Fibroblast of villous mesenchyme (primary cell): ENCODE data around the gene TIMD4. TPM values are rescaled to one million over a fixed set of nuclear protein-coding genes. Genes with fewer than 3 reads are reported as not detected.
"Not testable (repeated sequence)": the region's sequence is repeated elsewhere in the genome, so short reads cannot be mapped to it uniquely, and the experiment has no call there.

Source experiments
- DNase-seq: peaks from one replicate; pipeline ENCODE4 v3.0.0-alpha.2; 2010; ENCODE audit warnings: low read depth
- H3K4me3 ChIP-seq: 2 replicates; pipeline ENCODE4 v1.5.1; 2011; ENCODE audit warnings: low read depth, mild to moderate bottlenecking, low read length
- total RNA-seq: library from RNA; depleted of rRNA; stranded (reverse); fragments of >200 nt; gene quantifications from 2 replicates; pipeline ENCODE4 v1.2.3, GENCODE V29; 2012
- TF ChIP-seq, protein P1 (sequence below): IDR thresholded peaks from 2 replicates; pipeline ENCODE4 v1.5.1; 2012; ENCODE audit warnings: low read depth, mild to moderate bottlenecking, low read length; ENCODE audit not compliant: insufficient read depth

Gene TIMD4
- total RNA-seq, 1 donor, result not detected

- no peak for DNase-seq
- no peak overlapping the region for H3K4me3 ChIP-seq
- TF ChIP-seq, protein P1, sequence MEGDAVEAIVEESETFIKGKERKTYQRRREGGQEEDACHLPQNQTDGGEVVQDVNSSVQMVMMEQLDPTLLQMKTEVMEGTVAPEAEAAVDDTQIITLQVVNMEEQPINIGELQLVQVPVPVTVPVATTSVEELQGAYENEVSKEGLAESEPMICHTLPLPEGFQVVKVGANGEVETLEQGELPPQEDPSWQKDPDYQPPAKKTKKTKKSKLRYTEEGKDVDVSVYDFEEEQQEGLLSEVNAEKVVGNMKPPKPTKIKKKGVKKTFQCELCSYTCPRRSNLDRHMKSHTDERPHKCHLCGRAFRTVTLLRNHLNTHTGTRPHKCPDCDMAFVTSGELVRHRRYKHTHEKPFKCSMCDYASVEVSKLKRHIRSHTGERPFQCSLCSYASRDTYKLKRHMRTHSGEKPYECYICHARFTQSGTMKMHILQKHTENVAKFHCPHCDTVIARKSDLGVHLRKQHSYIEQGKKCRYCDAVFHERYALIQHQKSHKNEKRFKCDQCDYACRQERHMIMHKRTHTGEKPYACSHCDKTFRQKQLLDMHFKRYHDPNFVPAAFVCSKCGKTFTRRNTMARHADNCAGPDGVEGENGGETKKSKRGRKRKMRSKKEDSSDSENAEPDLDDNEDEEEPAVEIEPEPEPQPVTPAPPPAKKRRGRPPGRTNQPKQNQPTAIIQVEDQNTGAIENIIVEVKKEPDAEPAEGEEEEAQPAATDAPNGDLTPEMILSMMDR, result no peak
Measured at GRCh38 chr5:156971848-156972525, 9.0 kb upstream of the TIMD4 start.

DNA sequence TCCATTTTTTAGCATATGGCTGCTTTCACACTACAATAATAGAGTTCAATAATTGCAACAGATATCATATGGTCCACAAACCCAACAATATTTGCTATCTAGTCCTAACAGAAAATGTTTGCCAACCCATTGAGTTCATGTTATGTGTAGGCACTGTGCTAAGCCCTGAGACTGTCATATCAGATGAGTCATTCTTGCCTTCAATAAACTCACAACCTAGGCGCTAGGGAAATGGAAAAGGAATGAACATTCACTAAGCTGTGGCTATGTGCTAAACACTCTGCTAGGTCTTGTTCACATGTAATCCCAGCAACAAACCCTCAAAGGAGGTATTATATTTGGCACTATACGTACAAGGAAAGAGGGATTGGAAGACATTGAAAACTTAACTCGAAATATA lies 8.4 kb upstream of the TIMD4 start:
- DNase-seq, result no peak
- H3K4me3 ChIP-seq, result no peak overlapping the region
- TF ChIP-seq, protein P1, result no peak

DNA sequence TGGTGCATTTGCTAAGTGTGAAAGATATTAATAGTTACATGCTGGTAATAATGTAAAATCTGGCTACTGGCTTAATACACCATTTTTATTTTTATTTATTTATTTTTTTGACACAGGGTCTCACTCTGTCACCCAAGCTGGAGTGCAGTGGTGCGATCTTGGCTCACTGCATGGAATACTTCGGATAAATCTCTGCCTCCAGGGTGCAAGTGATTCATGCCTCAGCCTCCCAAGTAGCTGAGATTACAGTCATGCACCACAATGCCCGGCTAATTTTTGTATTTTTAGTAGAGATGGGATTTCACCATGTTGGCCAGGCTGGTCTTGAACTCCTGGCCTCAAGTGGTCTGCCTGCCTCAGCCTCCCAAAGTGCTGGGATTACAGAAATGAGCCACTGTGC lies 4.4 kb upstream of the TIMD4 start:
- DNase-seq, H3K4me3 ChIP-seq: not testable (repeated sequence)

DNA sequence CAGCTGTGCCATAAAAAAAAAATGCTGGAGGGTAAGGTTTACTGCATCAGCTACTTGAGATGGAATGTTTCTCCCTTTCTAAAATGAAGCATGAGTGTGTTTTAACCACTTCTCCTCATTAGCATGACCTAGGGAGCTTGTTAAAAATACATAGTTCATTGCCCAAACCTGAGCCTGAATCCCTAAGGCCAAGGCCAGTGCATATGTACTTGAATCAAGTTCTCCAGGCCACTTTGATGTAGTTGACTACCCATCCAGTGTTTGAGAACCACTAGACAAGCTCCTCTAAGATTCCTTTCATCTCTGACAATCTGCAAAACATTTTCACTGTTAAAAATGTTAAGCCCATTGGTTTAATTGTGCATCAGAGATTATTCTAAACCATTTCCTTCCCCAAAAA lies 6.7 kb downstream of the TIMD4 start:
- TF ChIP-seq, protein P1, result no peak
- H3K4me3 ChIP-seq, result no peak overlapping the region
- DNase-seq, result no peak

DNA sequence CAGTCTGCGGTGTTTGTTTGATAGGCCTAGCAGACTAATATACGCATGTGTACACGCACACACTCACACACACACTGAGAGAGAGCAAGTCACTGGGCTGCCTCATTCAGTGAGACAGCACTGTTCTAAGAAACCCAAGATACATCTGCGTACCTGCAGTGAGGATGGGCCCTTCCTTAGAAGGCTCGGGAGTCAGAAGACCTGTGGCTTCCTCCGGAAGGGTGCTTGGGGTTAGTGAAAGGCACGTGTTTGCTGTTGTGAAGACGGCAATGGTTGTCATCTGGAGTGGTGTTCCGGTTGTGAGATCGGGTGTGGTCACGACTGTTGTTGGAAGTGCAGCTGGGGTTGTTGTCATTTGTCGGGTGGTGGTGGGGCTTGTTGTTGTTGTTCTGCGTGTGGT lies 11.7 kb downstream of the TIMD4 start:
- H3K4me3 ChIP-seq, result no peak overlapping the region
- TF ChIP-seq, protein P1, result no peak
- no peak for DNase-seq

GRCh38 chr5:156950716-156951115 lies 12.3 kb downstream of the TIMD4 start:
- no peak overlapping the region for H3K4me3 ChIP-seq
- no peak for DNase-seq
- TF ChIP-seq, protein P1, result no peak

DNA sequence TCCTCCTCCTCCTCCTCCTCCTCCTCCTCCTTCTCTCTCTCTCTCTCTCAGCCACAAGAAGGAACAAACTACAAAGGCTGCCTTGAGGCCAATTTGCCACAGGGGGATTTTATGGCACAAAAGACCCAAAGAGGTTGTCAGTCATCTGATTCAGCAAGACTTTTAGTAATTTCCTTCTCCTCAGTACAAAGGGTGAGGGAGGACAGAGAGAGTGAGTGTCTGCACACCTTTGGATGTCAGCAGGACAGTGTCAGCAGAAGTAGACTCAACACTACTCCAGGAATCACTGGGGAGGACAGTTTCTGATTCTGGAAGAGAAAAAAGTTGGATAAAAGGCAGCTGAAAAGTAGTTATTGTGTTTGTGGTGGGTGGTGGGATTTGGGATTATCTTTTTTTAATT lies 13.6 kb downstream of the TIMD4 start:
- TF ChIP-seq, protein P1, result no peak
- DNase-seq, result no peak
- no peak overlapping the region for H3K4me3 ChIP-seq
